ENCODE results near the gene CUTC. TPM values are rescaled to one million over a fixed set of nuclear protein-coding genes. Genes with fewer than 3 reads are reported as not detected.

The CUTC gene, protein sequence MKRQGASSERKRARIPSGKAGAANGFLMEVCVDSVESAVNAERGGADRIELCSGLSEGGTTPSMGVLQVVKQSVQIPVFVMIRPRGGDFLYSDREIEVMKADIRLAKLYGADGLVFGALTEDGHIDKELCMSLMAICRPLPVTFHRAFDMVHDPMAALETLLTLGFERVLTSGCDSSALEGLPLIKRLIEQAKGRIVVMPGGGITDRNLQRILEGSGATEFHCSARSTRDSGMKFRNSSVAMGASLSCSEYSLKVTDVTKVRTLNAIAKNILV
- 10 to 100 TPM; 13.4 to 21.6 (median 20.8) TPM for total RNA-seq

DNA sequence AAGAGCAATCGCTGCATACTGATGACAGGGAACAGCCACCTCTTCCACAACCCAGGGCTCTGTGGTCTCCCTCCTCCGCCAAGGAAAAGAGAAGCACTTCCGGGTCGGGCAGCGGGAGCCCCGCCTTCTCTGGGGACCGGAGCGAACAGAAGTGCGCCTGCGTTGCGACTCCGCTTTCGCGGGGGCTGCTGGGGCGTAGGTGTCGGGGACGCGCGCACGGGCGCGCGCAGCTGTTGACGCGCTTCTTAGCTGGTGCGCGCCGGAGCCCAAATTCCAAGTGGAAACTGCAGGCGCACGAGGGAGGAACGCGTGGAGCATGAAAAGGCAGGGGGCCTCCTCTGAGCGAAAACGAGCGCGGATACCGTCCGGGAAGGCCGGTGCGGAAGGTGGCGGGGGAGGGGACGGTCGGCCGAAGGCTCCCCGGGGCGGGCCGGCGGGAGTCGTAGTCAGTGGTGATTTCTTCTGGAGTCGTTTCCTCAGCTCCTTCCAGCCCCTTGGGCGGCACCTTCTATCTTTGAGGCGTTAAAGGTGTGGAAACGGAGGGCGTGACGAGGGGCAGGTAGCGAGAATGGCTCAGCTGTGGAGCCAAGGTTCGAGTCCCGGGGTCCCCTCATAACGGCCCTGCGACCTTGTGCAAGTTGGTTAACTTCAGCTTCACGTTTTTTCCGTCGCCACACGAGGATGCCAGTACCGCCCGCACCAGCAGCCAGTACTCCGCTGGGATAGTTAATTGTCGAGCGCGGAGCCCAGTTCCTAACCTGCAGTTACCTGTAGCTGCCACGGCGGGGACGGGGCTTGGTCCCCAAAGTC is at the start of gene CUTC, which contains the start of gene COX15:
CUTC (plus strand) TSS at position 202 of the 810 bp plus-strand sequence; CDS start at position 317, 115 bp downstream.
COX15 (minus strand) TSS at position 95 of the 810 bp plus-strand sequence; CDS start at position 17, 78 bp downstream.
- 0 to 1% methylated on average over 64 to 66 of the region's 73 CpGs for WGBS, 2 donors
- TF ChIP-seq, protein P1, sequence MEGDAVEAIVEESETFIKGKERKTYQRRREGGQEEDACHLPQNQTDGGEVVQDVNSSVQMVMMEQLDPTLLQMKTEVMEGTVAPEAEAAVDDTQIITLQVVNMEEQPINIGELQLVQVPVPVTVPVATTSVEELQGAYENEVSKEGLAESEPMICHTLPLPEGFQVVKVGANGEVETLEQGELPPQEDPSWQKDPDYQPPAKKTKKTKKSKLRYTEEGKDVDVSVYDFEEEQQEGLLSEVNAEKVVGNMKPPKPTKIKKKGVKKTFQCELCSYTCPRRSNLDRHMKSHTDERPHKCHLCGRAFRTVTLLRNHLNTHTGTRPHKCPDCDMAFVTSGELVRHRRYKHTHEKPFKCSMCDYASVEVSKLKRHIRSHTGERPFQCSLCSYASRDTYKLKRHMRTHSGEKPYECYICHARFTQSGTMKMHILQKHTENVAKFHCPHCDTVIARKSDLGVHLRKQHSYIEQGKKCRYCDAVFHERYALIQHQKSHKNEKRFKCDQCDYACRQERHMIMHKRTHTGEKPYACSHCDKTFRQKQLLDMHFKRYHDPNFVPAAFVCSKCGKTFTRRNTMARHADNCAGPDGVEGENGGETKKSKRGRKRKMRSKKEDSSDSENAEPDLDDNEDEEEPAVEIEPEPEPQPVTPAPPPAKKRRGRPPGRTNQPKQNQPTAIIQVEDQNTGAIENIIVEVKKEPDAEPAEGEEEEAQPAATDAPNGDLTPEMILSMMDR (IDR thresholded peaks at IDR 0.05): no peak
- peak in 1 of 2 donors; percentile 36 for TF ChIP-seq POLR2A (IDR thresholded peaks at IDR 0.05)
- peak; percentile 96 to 100 for DNase-seq (ENCODE audit: low spot score in 2 of 2)
- intact Hi-C loops (cut with DNase I; ENCODE audit: low total_unique reads): no loop called here
- H3K4me3 ChIP-seq (ENCODE audit: low read depth, poor library complexity, severe bottlenecking): peak within 1 kb of the TSS; percentile 81

DNA sequence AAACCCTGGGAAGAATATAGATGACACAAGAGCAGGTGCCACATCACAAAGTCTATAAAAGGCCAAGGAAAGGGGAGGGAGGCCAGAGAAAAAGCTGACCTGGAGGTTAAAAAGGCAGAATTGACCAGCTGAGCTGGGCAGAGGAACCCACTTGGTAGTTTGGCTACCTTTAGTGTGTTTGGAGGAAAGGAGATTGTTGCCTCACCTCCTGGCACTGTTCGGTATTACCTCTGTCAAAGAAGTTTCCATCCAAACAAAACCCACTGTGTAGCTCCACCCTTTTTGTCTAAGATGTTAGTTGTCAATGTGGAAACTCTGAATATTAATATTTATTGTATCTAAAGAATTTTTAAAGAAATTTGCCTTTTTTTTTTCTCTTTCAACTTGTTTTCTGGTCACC is 49.3 kb upstream of the CUTC start:
- WGBS, 2 donors: 36 to 55% methylated on average over 1 of the region's 1 CpG

DNA sequence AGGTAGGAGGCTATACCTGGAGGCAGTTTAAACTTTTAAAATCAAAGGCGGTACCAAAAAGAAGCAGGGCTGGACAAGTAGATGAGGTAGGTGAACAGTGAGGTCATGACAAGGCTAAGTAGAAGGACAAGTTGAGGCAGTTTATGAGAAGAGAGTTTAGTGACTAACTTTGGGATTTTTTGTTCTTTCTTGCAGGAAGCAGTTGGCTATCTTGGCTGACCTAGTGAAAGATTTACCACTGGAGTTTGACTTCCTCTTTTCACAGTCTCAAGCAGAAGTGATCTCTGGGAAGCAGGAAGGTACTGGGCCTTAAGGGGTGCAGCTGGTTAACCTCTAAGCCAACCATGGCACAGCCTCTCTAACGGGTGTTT is 46.5 kb upstream of the CUTC start:
- no peak for DNase-seq (ENCODE audit: low spot score in 2 of 2)
- no peak overlapping the region for H3K4me3 ChIP-seq (ENCODE audit: low read depth, poor library complexity, severe bottlenecking)
- intact Hi-C loops (cut with DNase I; ENCODE audit: low total_unique reads): loop anchor here (10.0 kb wide), 1 partner anchor 61 kb away; the partner anchor contains the start of gene SLC25A28
- TF ChIP-seq POLR2A (IDR thresholded peaks at IDR 0.05): no peak
- TF ChIP-seq, protein P1 (IDR thresholded peaks at IDR 0.05): no peak
- 43 to 56% methylated on average over 2 of the region's 2 CpGs for WGBS, 2 donors

More for the DNA sequence above, 49.3 kb upstream of the CUTC start:
- no peak for TF ChIP-seq POLR2A (IDR thresholded peaks at IDR 0.05)
- TF ChIP-seq, protein P1 (IDR thresholded peaks at IDR 0.05): no peak
- DNase-seq (ENCODE audit: low spot score in 2 of 2): no peak
- no peak overlapping the region for H3K4me3 ChIP-seq (ENCODE audit: low read depth, poor library complexity, severe bottlenecking)
- intact Hi-C loops (cut with DNase I; ENCODE audit: low total_unique reads): loop anchor here (10.0 kb wide), 1 partner anchor 58 kb away; the partner anchor contains the start of gene SLC25A28

DNA sequence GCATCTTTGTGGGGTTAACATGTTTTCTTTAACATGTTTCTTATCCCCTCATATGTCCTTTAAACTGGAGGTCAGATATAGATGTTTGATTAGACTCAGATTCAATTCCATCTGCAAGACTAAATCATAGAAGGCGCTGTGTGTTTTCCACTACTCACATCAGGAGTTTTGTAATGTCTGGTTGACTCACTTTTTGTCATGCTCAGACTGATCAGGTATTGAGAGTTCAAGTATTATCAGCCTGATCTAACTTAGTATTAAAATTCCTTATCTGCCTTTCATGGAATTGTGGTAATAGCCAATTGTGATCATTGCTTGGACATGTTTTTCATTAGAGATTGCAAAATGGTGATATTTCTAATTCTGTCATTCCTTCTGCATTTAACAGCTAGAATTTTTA is 42.6 kb upstream of the CUTC start:
- intact Hi-C loops (cut with DNase I; ENCODE audit: low total_unique reads): loop anchor here (10.0 kb wide), 1 partner anchor 65 kb away; the partner anchor contains the start of gene SLC25A28
- TF ChIP-seq, protein P1 (IDR thresholded peaks at IDR 0.05): no peak
- TF ChIP-seq POLR2A (IDR thresholded peaks at IDR 0.05): no peak
- 56 to 74% methylated on average over 1 of the region's 1 CpG for WGBS, 2 donors
- H3K4me3 ChIP-seq (ENCODE audit: low read depth, poor library complexity, severe bottlenecking): no peak overlapping the region
- no peak for DNase-seq (ENCODE audit: low spot score in 2 of 2)

DNA sequence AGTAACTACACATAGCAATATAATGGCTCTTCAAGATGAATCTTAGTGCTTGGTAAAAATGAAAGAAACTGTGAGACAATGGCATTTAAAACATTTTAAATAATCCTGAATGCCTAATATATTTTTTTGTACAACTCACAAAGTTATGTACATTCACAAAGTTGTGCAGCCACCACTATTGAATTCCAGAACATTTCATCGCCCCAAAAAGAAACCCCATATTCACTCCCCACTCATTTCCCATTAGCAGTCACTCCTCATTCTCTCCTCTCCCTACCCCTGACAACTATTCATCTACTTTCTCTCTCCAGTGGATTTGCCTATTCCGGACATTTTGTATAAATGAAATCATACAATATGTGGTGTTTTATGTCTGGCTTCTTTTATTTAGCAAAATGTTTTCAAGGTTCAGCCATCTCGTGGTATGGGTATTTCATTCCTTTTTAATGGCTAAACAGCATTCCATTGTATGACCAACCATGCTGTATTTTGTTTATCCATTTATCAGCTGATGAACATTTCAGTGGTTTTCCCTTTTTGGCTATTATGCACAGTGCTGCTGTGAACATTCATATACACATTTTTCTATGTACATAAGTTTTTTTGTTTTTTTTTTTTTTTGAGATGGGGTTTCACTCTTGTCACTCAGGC is 38.0 kb upstream of the CUTC start:
- H3K4me3 ChIP-seq (ENCODE audit: low read depth, poor library complexity, severe bottlenecking): no peak overlapping the region
- intact Hi-C loops (cut with DNase I; ENCODE audit: low total_unique reads): no loop called here
- no peak for DNase-seq (ENCODE audit: low spot score in 2 of 2)
- 92 to 97% methylated on average over 3 of the region's 3 CpGs for whole genome bisulfite sequencing, 2 donors
- TF ChIP-seq, protein P1 (IDR thresholded peaks at IDR 0.05): no peak
- no peak for TF ChIP-seq POLR2A (IDR thresholded peaks at IDR 0.05)

All from lower leg skin (tissue), 4 donors.